Fibroblast of the aortic adventitia (primary cell): ENCODE results near the gene HNRNPF. TPM values are rescaled to one million over a fixed set of nuclear protein-coding genes. Genes with fewer than 3 reads are reported as not detected.
A peak's percentile ranks its signal among the peaks of the same experiment; 100 is the strongest.

ENCODE experiments used
- DNase-seq: peaks from one replicate; pipeline ENCODE4 v3.0.0-alpha.2; 2010; ENCODE audit warnings: low read depth
- H3K4me3 ChIP-seq: 2 replicates; pipeline ENCODE4 v1.5.1; 2011; ENCODE audit warnings: low read depth, mild to moderate bottlenecking, control low read depth, low read length, moderate library complexity
- total RNA-seq: library from RNA; depleted of rRNA; stranded (reverse); fragments of >200 nt; gene quantifications from 2 replicates; pipeline ENCODE4 v1.2.3, GENCODE V29; 2012; ENCODE audit warnings: low replicate concordance
- TF ChIP-seq, protein P1 (sequence below): IDR thresholded peaks from 2 replicates; pipeline ENCODE4 v1.5.1; 2011; ENCODE audit warnings: mild to moderate bottlenecking, low read length, control low read depth, inconsistent platforms; ENCODE audit not compliant: insufficient read depth

Gene HNRNPF
- total RNA-seq, 1 donor: 196 TPM

DNA sequence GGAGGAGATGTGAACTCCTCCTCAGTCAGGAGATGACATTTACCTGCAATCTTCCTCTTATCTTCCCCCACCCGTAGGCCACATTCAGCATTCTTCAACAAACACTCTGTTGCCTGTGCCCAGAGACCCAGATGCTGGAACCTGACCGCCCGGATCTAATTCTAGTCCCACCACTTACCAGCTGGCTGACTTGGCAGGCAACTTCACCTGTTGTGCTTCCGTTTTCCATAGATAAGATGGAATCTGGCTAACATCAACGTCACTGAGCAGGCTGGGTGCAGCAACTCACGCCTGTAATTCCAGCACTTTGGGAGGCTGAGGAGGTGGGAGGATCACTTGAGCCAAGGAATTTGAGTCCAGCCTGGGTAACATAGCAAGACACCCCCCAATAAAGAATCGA is 58.8 kb downstream of the HNRNPF start:
- DNase-seq: peak; percentile 21

DNA sequence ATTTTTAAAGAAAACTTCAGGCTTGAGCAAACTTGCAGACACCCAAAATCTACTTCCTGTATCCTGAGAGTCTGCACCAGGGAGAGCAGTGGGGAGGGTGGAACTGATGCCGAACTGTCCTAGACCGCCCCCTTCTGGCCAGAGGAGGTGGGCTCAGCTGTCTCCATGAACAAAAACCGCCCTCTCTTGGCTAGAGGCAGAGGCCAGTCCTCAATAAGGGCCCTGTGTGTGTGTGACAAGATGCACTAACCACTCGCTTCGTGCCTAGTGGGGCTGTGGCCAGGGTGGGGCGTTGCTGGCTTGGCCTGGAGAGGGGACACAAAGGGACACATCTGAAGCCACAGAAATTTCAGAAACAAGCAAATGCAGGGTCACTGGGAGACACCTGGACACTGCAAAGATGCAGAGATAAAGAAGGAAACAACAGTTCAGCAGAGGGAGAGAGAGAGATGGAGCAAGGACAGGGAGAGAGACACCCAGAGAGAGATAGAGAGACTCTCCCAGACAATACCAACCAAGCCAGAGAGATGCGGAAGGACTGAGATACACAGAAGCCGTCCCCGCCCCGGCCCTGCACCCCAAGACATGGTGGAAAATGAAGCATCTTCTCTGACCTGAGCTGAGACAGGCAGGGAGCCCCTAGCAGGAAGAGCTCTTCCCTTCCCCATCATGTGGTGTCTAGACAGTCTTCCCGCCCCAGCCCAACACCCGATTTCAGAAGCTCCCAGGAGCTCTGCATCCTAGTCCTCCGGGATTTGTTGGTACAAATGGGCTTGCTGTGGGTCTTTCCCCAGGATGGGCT is 60.3 kb downstream of the HNRNPF start:
- peak; percentile 80 for DNase-seq
- TF ChIP-seq, protein P1, sequence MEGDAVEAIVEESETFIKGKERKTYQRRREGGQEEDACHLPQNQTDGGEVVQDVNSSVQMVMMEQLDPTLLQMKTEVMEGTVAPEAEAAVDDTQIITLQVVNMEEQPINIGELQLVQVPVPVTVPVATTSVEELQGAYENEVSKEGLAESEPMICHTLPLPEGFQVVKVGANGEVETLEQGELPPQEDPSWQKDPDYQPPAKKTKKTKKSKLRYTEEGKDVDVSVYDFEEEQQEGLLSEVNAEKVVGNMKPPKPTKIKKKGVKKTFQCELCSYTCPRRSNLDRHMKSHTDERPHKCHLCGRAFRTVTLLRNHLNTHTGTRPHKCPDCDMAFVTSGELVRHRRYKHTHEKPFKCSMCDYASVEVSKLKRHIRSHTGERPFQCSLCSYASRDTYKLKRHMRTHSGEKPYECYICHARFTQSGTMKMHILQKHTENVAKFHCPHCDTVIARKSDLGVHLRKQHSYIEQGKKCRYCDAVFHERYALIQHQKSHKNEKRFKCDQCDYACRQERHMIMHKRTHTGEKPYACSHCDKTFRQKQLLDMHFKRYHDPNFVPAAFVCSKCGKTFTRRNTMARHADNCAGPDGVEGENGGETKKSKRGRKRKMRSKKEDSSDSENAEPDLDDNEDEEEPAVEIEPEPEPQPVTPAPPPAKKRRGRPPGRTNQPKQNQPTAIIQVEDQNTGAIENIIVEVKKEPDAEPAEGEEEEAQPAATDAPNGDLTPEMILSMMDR: peak; percentile 93
- no peak overlapping the region for H3K4me3 ChIP-seq

More for the DNA sequence above, 58.8 kb downstream of the HNRNPF start:
- TF ChIP-seq, protein P1: no peak
- H3K4me3 ChIP-seq: no peak overlapping the region

DNA sequence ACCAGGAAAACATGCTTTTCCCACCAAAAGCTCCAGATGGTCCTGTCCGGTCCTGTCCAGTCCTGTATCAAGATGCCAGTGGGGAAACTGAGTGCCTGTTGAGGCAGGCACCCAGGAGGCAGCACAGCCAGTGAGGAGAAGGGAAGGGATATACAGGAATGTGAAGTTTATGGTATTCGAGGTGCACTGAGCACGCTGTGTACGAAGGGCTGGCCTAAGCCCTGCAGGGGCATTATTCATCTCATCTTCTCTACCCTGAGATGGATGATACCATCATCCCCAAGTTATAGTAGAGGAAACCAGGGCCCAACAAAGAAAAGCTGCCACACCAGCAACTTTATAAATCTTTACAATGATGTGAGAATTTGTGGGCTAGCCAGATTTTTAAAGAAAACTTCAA is 61.0 kb downstream of the HNRNPF start:
- TF ChIP-seq, protein P1: no peak
- H3K4me3 ChIP-seq: no peak overlapping the region
- no peak for DNase-seq

DNA sequence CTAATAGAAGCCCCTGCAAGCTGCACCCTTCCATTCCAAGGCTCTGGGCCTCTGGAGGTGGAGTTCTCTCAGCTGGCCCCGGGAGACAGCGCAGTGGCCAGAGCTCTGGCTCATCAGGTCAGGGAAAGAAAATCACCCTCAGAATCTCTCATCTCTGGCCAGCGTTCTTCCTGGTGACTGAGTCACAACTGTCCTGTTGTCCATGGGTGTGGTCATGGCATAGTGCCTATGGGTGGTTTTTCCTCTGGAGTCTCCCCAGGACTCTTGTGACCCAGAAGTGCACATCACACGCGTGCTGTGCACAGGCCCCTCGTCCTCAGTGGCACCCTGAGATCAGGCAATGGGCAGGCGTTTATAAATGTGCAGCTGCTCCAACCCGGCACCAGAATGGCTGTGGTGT is 64.9 kb downstream of the HNRNPF start:
- TF ChIP-seq, protein P1: no peak
- no peak overlapping the region for H3K4me3 ChIP-seq
- DNase-seq: no peak

DNA sequence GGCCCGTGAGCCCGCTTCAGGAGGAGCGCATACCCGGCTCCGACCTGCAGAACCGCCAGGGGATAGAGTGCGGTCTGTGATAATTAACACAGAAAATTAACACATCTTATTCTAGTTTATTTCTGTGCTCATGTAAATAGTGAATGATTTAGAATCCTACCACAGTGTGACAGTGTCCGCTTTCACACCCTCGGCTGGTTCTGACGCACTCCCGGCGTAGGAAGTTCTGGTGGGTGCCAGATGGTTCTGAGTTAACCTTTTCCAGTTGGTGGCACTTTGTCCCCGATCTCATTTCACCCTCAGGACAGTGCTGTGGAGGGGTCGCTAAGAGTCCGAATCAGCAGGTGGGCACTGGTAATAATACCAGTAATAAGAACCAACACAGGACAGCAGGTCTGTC is 65.9 kb downstream of the HNRNPF start:
- DNase-seq: no peak
- TF ChIP-seq, protein P1: no peak
- H3K4me3 ChIP-seq: no peak overlapping the region

DNA sequence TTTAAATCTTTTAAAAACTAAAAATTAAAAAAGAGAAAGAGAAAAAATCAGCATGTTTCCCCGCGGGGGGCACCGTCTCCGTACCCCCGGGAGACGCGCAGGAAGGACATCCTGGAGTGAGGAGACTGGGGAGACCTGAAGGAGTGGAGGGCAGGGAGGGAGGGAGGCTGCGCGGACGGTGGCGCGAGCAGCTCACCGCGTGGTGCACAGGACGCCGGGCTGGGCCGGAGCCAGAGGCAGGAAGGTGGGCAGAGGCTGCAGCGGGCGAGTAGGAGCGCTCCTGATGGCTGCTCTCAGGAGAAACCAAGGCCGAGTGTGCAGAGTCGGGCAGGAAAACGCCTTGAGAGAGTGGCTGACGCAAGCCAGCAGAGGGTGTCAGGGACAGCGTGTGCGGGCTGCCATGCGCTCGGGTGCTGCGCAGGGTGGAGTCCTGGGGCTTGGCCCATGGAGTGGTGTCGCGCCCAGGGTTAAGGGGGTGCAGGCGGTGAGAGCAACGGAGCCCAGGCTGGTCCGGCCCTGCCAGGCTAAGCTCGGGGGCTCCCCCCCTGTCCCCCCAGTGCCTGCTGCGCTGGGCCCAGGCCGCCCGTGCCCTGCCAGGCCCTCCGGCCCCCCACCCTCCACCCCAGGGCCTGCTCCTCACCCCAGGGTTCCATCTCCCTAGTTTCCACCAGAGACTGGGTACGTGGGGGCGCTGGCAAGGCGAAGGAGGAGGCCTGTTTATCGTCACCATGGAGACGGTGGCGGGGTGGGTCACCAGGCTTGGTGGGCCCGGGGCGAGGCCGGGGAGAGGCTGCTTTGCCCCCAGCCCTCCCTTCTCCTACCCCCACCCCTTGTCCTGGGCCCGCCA is 66.5 kb downstream of the HNRNPF start:
- no peak for DNase-seq
- no peak overlapping the region for H3K4me3 ChIP-seq
- TF ChIP-seq, protein P1: no peak
